Measurements from ENCODE around the gene BCL3.

Gene BCL3

GRCh38 chr19:44752816-44753625, 4.5 kb downstream of the BCL3 start (continued):
- TF ChIP-seq ZBTB8A (tag by site-specific recombination; IDR thresholded peaks at IDR 0.05): no peak; the same call in 1 of the 2 replicates
- TF ChIP-seq, protein P1, sequence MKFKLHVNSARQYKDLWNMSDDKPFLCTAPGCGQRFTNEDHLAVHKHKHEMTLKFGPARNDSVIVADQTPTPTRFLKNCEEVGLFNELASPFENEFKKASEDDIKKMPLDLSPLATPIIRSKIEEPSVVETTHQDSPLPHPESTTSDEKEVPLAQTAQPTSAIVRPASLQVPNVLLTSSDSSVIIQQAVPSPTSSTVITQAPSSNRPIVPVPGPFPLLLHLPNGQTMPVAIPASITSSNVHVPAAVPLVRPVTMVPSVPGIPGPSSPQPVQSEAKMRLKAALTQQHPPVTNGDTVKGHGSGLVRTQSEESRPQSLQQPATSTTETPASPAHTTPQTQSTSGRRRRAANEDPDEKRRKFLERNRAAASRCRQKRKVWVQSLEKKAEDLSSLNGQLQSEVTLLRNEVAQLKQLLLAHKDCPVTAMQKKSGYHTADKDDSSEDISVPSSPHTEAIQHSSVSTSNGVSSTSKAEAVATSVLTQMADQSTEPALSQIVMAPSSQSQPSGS (tag by site-specific recombination; IDR thresholded peaks at IDR 0.05; ENCODE audit: low read depth): no peak
- TF ChIP-seq SETDB1 (IDR thresholded peaks at IDR 0.05; ENCODE audit: insufficient read length, low read length): no peak
- TF ChIP-seq, protein P2, sequence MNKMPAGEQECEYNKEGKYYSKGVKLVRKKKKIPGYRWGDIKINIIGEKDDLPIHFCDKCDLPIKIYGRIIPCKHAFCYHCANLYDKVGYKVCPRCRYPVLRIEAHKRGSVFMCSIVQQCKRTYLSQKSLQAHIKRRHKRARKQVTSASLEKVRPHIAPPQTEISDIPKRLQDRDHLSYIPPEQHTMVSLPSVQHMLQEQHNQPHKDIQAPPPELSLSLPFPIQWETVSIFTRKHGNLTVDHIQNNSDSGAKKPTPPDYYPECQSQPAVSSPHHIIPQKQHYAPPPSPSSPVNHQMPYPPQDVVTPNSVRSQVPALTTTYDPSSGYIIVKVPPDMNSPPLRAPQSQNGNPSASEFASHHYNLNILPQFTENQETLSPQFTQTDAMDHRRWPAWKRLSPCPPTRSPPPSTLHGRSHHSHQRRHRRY (tag by site-specific recombination; IDR thresholded peaks at IDR 0.05): no peak
- TF ChIP-seq ZNF132 (tag by site-specific recombination; IDR thresholded peaks at IDR 0.05; ENCODE audit: borderline replicate concordance): no peak
- no peak for TF ChIP-seq BCL6B (tag by site-specific recombination; IDR thresholded peaks at IDR 0.05)
- peak; percentile 92; the same call in 1 of the 2 replicates for TF ChIP-seq TSHZ1 (tag by site-specific recombination; IDR thresholded peaks at IDR 0.05; ENCODE audit: borderline replicate concordance)
- TF ChIP-seq ZNF324 (tag by site-specific recombination; IDR thresholded peaks at IDR 0.05): peak; percentile 71; the same call in 1 of the 2 replicates
- TF ChIP-seq, protein P3, sequence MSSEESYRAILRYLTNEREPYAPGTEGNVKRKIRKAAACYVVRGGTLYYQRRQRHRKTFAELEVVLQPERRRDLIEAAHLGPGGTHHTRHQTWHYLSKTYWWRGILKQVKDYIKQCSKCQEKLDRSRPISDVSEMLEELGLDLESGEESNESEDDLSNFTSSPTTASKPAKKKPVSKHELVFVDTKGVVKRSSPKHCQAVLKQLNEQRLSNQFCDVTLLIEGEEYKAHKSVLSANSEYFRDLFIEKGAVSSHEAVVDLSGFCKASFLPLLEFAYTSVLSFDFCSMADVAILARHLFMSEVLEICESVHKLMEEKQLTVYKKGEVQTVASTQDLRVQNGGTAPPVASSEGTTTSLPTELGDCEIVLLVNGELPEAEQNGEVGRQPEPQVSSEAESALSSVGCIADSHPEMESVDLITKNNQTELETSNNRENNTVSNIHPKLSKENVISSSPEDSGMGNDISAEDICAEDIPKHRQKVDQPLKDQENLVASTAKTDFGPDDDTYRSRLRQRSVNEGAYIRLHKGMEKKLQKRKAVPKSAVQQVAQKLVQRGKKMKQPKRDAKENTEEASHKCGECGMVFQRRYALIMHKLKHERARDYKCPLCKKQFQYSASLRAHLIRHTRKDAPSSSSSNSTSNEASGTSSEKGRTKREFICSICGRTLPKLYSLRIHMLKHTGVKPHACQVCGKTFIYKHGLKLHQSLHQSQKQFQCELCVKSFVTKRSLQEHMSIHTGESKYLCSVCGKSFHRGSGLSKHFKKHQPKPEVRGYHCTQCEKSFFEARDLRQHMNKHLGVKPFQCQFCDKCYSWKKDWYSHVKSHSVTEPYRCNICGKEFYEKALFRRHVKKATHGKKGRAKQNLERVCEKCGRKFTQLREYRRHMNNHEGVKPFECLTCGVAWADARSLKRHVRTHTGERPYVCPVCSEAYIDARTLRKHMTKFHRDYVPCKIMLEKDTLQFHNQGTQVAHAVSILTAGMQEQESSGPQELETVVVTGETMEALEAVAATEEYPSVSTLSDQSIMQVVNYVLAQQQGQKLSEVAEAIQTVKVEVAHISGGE (tag by site-specific recombination; conservative IDR thresholded peaks at IDR 0.05; ENCODE audit: low read depth): peak; percentile 46; the same call in 1 of the 2 replicates
- TF ChIP-seq GLI4 (tag by site-specific recombination; IDR thresholded peaks at IDR 0.05): 0 out of 2 replicates have a peak, but pooled peaks have one; percentile 42
- TF ChIP-seq ZNF138 (tag by site-specific recombination; IDR thresholded peaks at IDR 0.05; ENCODE audit: borderline replicate concordance): no peak
- TF ChIP-seq ZNF785 (tag by site-specific recombination; IDR thresholded peaks at IDR 0.05): no peak
- no peak for TF ChIP-seq ZNF555 (tag by site-specific recombination; conservative IDR thresholded peaks at IDR 0.05)
- peak; percentile 92 for TF ChIP-seq ZNF2 (tag by site-specific recombination; IDR thresholded peaks at IDR 0.05)
- TF ChIP-seq, protein P4, sequence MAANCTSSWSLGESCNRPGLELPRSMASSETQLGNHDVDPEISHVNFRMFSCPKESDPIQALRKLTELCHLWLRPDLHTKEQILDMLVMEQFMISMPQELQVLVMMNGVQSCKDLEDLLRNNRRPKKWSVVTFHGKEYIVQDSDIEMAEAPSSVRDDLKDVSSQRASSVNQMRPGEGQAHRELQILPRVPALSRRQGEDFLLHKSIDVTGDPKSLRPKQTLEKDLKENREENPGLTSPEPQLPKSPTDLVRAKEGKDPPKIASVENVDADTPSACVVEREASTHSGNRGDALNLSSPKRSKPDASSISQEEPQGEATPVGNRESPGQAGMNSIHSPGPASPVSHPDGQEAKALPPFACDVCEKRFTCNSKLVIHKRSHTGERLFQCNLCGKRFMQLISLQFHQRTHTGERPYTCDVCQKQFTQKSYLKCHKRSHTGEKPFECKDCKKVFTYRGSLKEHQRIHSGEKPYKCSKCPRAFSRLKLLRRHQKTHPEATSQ (tag by site-specific recombination; IDR thresholded peaks at IDR 0.05): no peak
- TF ChIP-seq ZNF37A (tag by site-specific recombination; IDR thresholded peaks at IDR 0.05): no peak
- TF ChIP-seq ZBTB20 (tag by site-specific recombination; IDR thresholded peaks at IDR 0.05): peak; percentile 46; the same call in 1 of the 2 replicates
- no peak for TF ChIP-seq ZNF544 (tag by site-specific recombination; IDR thresholded peaks at IDR 0.05)
- TF ChIP-seq ZNF768 (tag by site-specific recombination; IDR thresholded peaks at IDR 0.05): no peak
- TF ChIP-seq IKZF3 (tag by site-specific recombination; IDR thresholded peaks at IDR 0.05): peak; percentile 82
- no peak for TF ChIP-seq ZNF112 (tag by site-specific recombination; IDR thresholded peaks at IDR 0.05)
- TF ChIP-seq KLF1 (tag by site-specific recombination; IDR thresholded peaks at IDR 0.05): peak; percentile 90
- no peak; the same call in 1 of the 2 replicates for TF ChIP-seq ZNF660 (tag by site-specific recombination; IDR thresholded peaks at IDR 0.05)
- no peak for TF ChIP-seq ZNF626 (tag by site-specific recombination; IDR thresholded peaks at IDR 0.05)
- TF ChIP-seq ZNF214 (tag by site-specific recombination; IDR thresholded peaks at IDR 0.05; ENCODE audit: borderline replicate concordance): no peak
